Body of pancreas (tissue), 4 donors: ENCODE data around the gene EFNA1. TPM values are rescaled to one million over a fixed set of nuclear protein-coding genes. Genes with fewer than 3 reads are reported as not detected.

Experiments
- ATAC-seq: fragments of 150-250 bp; one replicate; pipeline ENCODE4 v1.9.1; 2016
- DNase-seq, 4 donors: peaks; one replicate each; pipeline ENCODE4 v3.0.0-alpha.2; 2019
- H3K27ac ChIP-seq, 4 donors: fragments of 200-600 bp; sonication (generic); 1 replicate in 3 of 4; 2 replicates in 1 of 4; pipeline versions ENCODE4 v1.5.1 to v1.6.1; 2016 to 2019; ENCODE audit warnings: mild to moderate bottlenecking in 1 of 4, mixed read lengths in 1 of 4, moderate library complexity in 1 of 4
- H3K27me3 ChIP-seq, 2 donors: fragments of 200-600 bp; sonication (generic); one replicate each; pipeline ENCODE4 v1.6.0; 2016; ENCODE audit warnings: mild to moderate bottlenecking in 1 of 2
- H3K36me3 ChIP-seq, 2 donors: fragments of 200-600 bp; sonication (generic); replicated peaks in 1 of 2; 2 replicates each; pipeline ENCODE4 v1.5.1; 2016; ENCODE audit warnings: low read depth in 2 of 2; ENCODE audit not compliant: insufficient read depth in 1 of 2
- H3K4me1 ChIP-seq: fragments of 200-600 bp; sonication (generic); one replicate; pipeline ENCODE4 v1.6.0; 2016
- H3K4me3 ChIP-seq, 2 donors: fragments of 200-600 bp; sonication (generic); 1 replicate in 1 of 2; 2 replicates in 1 of 2; pipeline ENCODE4 v1.5.1; 2016 to 2019
- H3K9me3 ChIP-seq, 3 donors: fragments of 200-600 bp; sonication (generic); 1 replicate in 2 of 3; 2 replicates in 1 of 3; pipeline ENCODE4 v1.5.1; 2016
- CTCF ChIP-seq, 7 experiments: fragments of 450-650 bp in 4 of 7; fragments of 200-600 bp in 3 of 7; sonication (generic) in 3 of 7; IDR thresholded peaks; one replicate each; pipeline ENCODE4 v1.5.1; 2016 to 2019; ENCODE audit warnings: antibody characterized with exemption in 7 of 7
- POLR2A ChIP-seq, 3 donors: fragments of 450-650 bp; IDR thresholded peaks; one replicate each; pipeline ENCODE4 v1.6.1; 2016; ENCODE audit warnings: antibody characterized with exemption in 3 of 3, mild to moderate bottlenecking in 2 of 3
- WGBS, 2 donors: methylation state at CpG; one replicate each; pipeline ENCODE4 v1.1.5; 2017; 5-methylcytosine and 5-hydroxymethylcytosine counted together
- intact Hi-C: fragments of 100-400 bp; cut with DNase I; formaldehyde crosslinking; loops from one replicate; pipeline ENCODE4 v1.15.1; 2023
- total RNA-seq, 2 donors: library from RNA; depleted of rRNA; stranded (reverse); fragments of >200 nt; gene quantifications; one replicate each; pipeline ENCODE4 v1.1.0, GENCODE V29; 2016

EFNA1 gene
- total RNA-seq, 2 donors from 2014 or later = 10.5 to 20.2 TPM

GRCh38 chr1:155172732-155173477 is 45.2 kb downstream of the EFNA1 start, which contains the start of gene KRTCAP2:
Gene KRTCAP2 (minus strand): TSS chr1:155173304. CDS start chr1:155173224, 80 bp downstream.
- WGBS, 2 donors = 0% methylated on average over 13 to 57 of the region's 57 CpGs
- peak; percentile 89 for ATAC-seq
- no peaks in the 10 kb centered on the region for H3K9me3 ChIP-seq
- H3K4me3 ChIP-seq = peak within 1 kb of the TSS; percentile 35 to 84
- H3K27ac ChIP-seq = peak within 1 kb of the TSS; percentile 67 to 85 (median 78)
- no peaks in the 10 kb centered on the region for H3K27me3 ChIP-seq
- TF ChIP-seq POLR2A (IDR thresholded peaks at IDR 0.05) = peak in 2 of 3 donors; percentile 70 to 72
- peak; percentile 83 to 100 (median 97) for TF ChIP-seq CTCF (IDR thresholded peaks at IDR 0.05)
- peaks cover 0 to 7% of the 10 kb centered on the region in 2 donors for H3K36me3 ChIP-seq
- intact Hi-C loops = loop anchor here (10.0 kb wide), 1 partner anchor 52 kb away; no protein-coding TSS in a partner anchor
- DNase-seq = peak; percentile 93 to 97 (median 95)
- peaks cover 20% of the 10 kb centered on the region for H3K4me1 ChIP-seq

- Histone ChIP-seq H3K27me3 (no peaks in the 10 kb centered on the region), H3K27ac (peak within 1 kb of the TSS; percentile 67 to 85 (median 78)), H3K4me3 (peak within 1 kb of the TSS; percentile 35 to 84), H3K36me3 (peaks cover 0 to 7% of the 10 kb centered on the region in 2 donors), H3K9me3 (no peaks in the 10 kb centered on the region), H3K4me1 (peaks cover 19% of the 10 kb centered on the region)
- no peak for ATAC-seq
- DNase-seq = peak in 2 of 4 donors; percentile 11 to 32
- intact Hi-C loops = loop anchor here (10.0 kb wide), 1 partner anchor 51 kb away; no protein-coding TSS in a partner anchor
- TF ChIP-seq CTCF (IDR thresholded peaks at IDR 0.05) (no peak), POLR2A (IDR thresholded peaks at IDR 0.05) (no peak)
- 4 to 5% methylated on average over 32 to 38 of the region's 38 CpGs for WGBS, 2 donors
Measured at GRCh38 chr1:155173478-155174323, 46.0 kb downstream of the EFNA1 start, which contains the start of gene TRIM46. Gene TRIM46 (plus strand): TSS chr1:155173849. CDS start chr1:155173967, 118 bp downstream.

GRCh38 chr1:155174324-155175280 is 46.9 kb downstream of the EFNA1 start:
- DNase-seq (peak in 2 of 4 donors; percentile 18 to 21), ATAC-seq (no peak)
- TF ChIP-seq POLR2A (IDR thresholded peaks at IDR 0.05) = no peak
- Histone ChIP-seq H3K27ac (no peak overlapping the region), H3K4me3 (no peak overlapping the region), H3K27me3 (no peaks in the 10 kb centered on the region), H3K36me3 (peaks cover 0 to 4% of the 10 kb centered on the region in 2 donors), H3K9me3 (no peaks in the 10 kb centered on the region), H3K4me1 (peaks cover 19% of the 10 kb centered on the region)
- intact Hi-C loops = loop anchor here (10.0 kb wide), 1 partner anchor 50 kb away; no protein-coding TSS in a partner anchor
- 12 to 22% methylated on average over 32 to 34 of the region's 35 CpGs for WGBS, 2 donors

- intact Hi-C loops = loop anchor here (10.0 kb wide), 1 partner anchor 49 kb away; no protein-coding TSS in a partner anchor
- ATAC-seq (no peak), DNase-seq (peak in 1 of 4 donors; percentile 12)
- Histone ChIP-seq H3K27me3 (no peaks in the 10 kb centered on the region), H3K9me3 (no peaks in the 10 kb centered on the region), H3K36me3 (peaks cover 0 to under 1% of the 10 kb centered on the region in 2 donors), H3K4me3 (no peak overlapping the region), H3K4me1 (peaks cover 19% of the 10 kb centered on the region), H3K27ac (no peak overlapping the region)
- TF ChIP-seq POLR2A (IDR thresholded peaks at IDR 0.05) (no peak), CTCF (IDR thresholded peaks at IDR 0.05) (no peak)
- 78 to 80% methylated on average over 12 of the region's 12 CpGs for WGBS, 2 donors
Measured at GRCh38 chr1:155175281-155175926, 47.7 kb downstream of the EFNA1 start.
